MM.1S (cell line): ENCODE measurements around the gene CEP83.

Source experiments
- EZH2 ChIP-seq: fragments of 300-600 bp; sonication (generic); optimal IDR thresholded peaks from 2 replicates; pipeline ENCODE3; 2017; ENCODE audit warnings: low read depth, mild to moderate bottlenecking, antibody characterized with exemption, low read length, mixed read lengths
- EZH2phosphoT487 ChIP-seq: fragments of 300-600 bp; sonication (generic); IDR thresholded peaks from 2 replicates; pipeline ENCODE4 v1.6.1; 2018; ENCODE audit warnings: antibody characterized with exemption, low read length
- TF ChIP-seq, protein P1 (sequence below): fragments of 300-600 bp; sonication (generic); IDR thresholded peaks from 2 replicates; pipeline ENCODE4 v1.5.1; 2016; ENCODE audit warnings: antibody characterized with exemption, low read length, mixed read lengths

DNA sequence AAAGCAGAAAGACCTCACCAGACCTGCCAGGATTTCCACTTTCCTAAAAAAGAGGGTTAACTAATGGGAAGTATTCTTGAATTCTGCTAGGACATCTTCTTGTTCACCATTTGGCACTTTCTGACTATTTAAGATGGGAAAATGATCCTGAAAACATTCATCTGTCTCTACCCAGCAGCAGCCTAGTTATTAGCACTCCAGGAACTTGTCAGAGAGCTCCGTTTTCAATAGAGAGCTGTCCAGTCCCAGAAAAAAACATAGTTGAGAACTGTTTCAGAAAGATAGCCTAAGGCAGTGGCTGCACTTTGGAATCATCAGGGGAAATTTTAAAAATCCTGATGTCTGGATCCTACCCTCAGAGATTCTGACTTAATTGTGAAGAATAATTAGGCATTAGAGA, 22.1 kb upstream of the CEP83 start:
- TF ChIP-seq, protein P1, sequence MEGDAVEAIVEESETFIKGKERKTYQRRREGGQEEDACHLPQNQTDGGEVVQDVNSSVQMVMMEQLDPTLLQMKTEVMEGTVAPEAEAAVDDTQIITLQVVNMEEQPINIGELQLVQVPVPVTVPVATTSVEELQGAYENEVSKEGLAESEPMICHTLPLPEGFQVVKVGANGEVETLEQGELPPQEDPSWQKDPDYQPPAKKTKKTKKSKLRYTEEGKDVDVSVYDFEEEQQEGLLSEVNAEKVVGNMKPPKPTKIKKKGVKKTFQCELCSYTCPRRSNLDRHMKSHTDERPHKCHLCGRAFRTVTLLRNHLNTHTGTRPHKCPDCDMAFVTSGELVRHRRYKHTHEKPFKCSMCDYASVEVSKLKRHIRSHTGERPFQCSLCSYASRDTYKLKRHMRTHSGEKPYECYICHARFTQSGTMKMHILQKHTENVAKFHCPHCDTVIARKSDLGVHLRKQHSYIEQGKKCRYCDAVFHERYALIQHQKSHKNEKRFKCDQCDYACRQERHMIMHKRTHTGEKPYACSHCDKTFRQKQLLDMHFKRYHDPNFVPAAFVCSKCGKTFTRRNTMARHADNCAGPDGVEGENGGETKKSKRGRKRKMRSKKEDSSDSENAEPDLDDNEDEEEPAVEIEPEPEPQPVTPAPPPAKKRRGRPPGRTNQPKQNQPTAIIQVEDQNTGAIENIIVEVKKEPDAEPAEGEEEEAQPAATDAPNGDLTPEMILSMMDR: no peak
- no peak for TF ChIP-seq EZH2phosphoT487
- no peak for TF ChIP-seq EZH2
